Spinal cord (tissue), 10 donors: ENCODE results near the gene TRIL. TPM values are rescaled to one million over a fixed set of nuclear protein-coding genes. Genes with fewer than 3 reads are reported as not detected.

Experiments
- DNase-seq, 6 donors: peaks; one replicate each; pipeline versions ENCODE4 v3.0.0 to v3.0.0-alpha.2; 2013 to 2015; ENCODE audit warnings: low spot score in 6 of 6, low read depth in 4 of 6
- H3K27ac ChIP-seq: one replicate; pipeline ENCODE4 v1.5.1; 2013; ENCODE audit warnings: low read depth, low read length, control low read depth
- H3K27me3 ChIP-seq: one replicate; pipeline ENCODE4 v1.6.1; 2013; ENCODE audit warnings: low read length; ENCODE audit not compliant: control insufficient read depth, insufficient read depth
- H3K36me3 ChIP-seq: one replicate; pipeline ENCODE4 v1.6.1; 2013; ENCODE audit warnings: low read length; ENCODE audit not compliant: control insufficient read depth, insufficient read depth
- H3K4me1 ChIP-seq: one replicate; pipeline ENCODE4 v1.6.1; 2013; ENCODE audit warnings: low read length; ENCODE audit not compliant: control insufficient read depth, insufficient read depth
- H3K4me3 ChIP-seq: one replicate; pipeline ENCODE4 v1.5.1; 2013; ENCODE audit warnings: low read depth, low read length, control low read depth
- H3K9me3 ChIP-seq: one replicate; pipeline ENCODE4 v1.6.1; 2013; ENCODE audit warnings: low read length; ENCODE audit not compliant: control insufficient read depth, insufficient read depth
- WGBS: methylation state at CpG from one replicate; pipeline ENCODE4 v1.1.5; 2013; ENCODE audit warnings: missing lambda C conversion rate; ENCODE audit not compliant: insufficient coverage; 5-methylcytosine and 5-hydroxymethylcytosine counted together
- long read RNA-seq, 4 donors: transcript quantifications; one replicate each; lab custom pipeline, GENCODE V29; 2026
- polyA plus RNA-seq, 2 donors: library from polyadenylated mRNA; unstranded; fragments of 120-200 nt; gene quantifications; one replicate each; pipeline ENCODE4 v1.2.1, GENCODE V29; 2013; ENCODE audit not compliant: insufficient read length in 2 of 2
- total RNA-seq, 2 donors: library from RNA; depleted of rRNA in 1 of 2; stranded (reverse); fragments of 120-200 nt in 1 of 2; fragments of >200 nt in 1 of 2; gene quantifications; one replicate each; pipeline versions ENCODE4 v1.2.3 to v1.2.4, GENCODE V29; 2013 to 2014
- donor health status: healthy.

The TRIL gene, protein sequence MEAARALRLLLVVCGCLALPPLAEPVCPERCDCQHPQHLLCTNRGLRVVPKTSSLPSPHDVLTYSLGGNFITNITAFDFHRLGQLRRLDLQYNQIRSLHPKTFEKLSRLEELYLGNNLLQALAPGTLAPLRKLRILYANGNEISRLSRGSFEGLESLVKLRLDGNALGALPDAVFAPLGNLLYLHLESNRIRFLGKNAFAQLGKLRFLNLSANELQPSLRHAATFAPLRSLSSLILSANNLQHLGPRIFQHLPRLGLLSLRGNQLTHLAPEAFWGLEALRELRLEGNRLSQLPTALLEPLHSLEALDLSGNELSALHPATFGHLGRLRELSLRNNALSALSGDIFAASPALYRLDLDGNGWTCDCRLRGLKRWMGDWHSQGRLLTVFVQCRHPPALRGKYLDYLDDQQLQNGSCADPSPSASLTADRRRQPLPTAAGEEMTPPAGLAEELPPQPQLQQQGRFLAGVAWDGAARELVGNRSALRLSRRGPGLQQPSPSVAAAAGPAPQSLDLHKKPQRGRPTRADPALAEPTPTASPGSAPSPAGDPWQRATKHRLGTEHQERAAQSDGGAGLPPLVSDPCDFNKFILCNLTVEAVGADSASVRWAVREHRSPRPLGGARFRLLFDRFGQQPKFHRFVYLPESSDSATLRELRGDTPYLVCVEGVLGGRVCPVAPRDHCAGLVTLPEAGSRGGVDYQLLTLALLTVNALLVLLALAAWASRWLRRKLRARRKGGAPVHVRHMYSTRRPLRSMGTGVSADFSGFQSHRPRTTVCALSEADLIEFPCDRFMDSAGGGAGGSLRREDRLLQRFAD
- total RNA-seq (10 to 100 TPM; 17.4 to 24.0 TPM), polyA plus RNA-seq (10 to 100 TPM; 43.0 to 66.0 TPM)
- long read RNA-seq, donor 1, full-length matches to known transcripts, result 39 of 39 reads
- long read RNA-seq, donor 1, partial matches to known transcripts, result 0 of 39 reads
- long read RNA-seq, donor 1, other reads (novel, unspliced or antisense), result 0 of 39 reads
- long read RNA-seq, donor 2, full-length matches to known transcripts, result 21 of 21 reads
- long read RNA-seq, donor 2, partial matches to known transcripts, result 0 of 21 reads
- long read RNA-seq, donor 2, other reads (novel, unspliced or antisense), result 0 of 21 reads
- long read RNA-seq, donor 3, full-length matches to known transcripts, result 33 of 33 reads
- long read RNA-seq, donor 3, partial matches to known transcripts, result 0 of 33 reads
- long read RNA-seq, donor 3, other reads (novel, unspliced or antisense), result 0 of 33 reads
- long read RNA-seq, donor 4, full-length matches to known transcripts, result 57 of 57 reads
- long read RNA-seq, donor 4, partial matches to known transcripts, result 0 of 57 reads
- long read RNA-seq, donor 4, other reads (novel, unspliced or antisense), result 0 of 57 reads

DNA sequence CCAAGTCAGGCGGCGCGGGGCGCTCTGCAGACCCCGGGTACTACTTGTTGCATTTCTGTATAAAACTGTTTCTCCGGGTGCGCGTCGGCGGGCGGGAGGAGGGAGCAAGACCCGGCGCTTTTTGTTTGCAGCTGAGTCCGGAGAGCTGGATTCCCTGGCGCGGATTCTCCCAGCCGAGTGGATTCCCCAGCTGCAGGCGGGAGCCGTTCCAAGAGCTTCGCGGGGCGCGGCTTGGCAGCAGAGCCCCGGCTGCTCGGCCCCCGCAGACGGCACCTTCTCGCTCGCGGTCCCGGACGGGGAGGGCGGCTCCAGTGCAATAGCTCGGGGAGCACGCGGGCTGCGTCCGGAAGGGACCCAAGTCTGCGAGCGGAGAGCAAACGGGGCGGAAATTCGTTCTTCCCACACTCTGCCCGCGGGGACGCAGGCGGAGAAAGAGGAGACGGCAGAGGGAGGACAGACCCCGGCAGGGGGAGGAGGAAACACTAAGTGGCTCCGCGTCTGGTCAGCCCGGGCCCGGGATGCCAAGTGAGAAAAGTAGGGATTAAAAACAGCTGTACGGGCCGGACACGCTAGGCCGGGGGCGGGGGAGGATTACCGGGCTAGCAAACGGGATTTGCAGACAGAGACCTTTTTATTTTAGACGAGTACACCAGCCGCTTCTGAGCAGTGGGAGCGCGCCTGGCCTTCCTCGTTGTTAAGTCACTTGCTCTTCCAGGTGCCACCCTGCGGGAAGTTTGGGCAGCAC is at the start of gene TRIL:
Gene TRIL (minus strand): TSS at position 96 of the 745 bp plus-strand sequence. CDS start 284 bp downstream, outside the sequence.
- Histone ChIP-seq H3K27me3 (peaks cover 24% of the 10 kb centered on the region), H3K4me3 (peak within 1 kb of the TSS; percentile 72)

DNA sequence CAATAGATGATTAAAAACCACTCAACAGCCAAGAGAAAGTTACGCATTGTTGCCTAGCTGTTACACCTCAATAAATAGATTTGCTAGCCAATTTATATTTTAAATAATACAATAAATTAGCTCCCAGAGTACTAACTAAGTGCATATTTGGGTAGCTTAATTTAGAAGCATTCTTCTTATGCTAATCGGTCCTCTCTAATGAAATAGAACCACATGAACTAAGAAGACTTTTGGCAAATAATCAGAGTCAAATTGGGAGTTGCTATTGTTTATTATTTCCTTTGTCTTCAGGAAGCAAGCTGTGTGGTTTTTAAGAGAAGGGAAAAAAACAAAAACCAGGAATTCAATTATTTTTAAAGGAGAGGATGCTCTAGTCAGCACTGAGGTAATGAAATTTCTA is 49.0 kb upstream of the TRIL start:
- no CpG with 5 or more reads among the region's 2 CpGs for WGBS
- H3K36me3 ChIP-seq, result no peaks in the 10 kb centered on the region
- H3K4me1 ChIP-seq, result no peaks in the 10 kb centered on the region
- H3K27ac ChIP-seq, result no peak overlapping the region
- no peaks in the 10 kb centered on the region for H3K27me3 ChIP-seq
- DNase-seq, result no peak
- no peaks in the 10 kb centered on the region for H3K9me3 ChIP-seq
- H3K4me3 ChIP-seq, result no peak overlapping the region

More for the DNA sequence above, at the start of gene TRIL:
- DNase-seq, result peak in 5 of 6 donors; percentile 47 to 94 (median 75)
- H3K27ac ChIP-seq, result peak within 1 kb of the TSS; percentile 91
- no peaks in the 10 kb centered on the region for H3K9me3 ChIP-seq
- H3K36me3 ChIP-seq, result no peaks in the 10 kb centered on the region
- WGBS, result 2% methylated on average over 66 of the region's 66 CpGs
- peaks cover 41% of the 10 kb centered on the region for H3K4me1 ChIP-seq

DNA sequence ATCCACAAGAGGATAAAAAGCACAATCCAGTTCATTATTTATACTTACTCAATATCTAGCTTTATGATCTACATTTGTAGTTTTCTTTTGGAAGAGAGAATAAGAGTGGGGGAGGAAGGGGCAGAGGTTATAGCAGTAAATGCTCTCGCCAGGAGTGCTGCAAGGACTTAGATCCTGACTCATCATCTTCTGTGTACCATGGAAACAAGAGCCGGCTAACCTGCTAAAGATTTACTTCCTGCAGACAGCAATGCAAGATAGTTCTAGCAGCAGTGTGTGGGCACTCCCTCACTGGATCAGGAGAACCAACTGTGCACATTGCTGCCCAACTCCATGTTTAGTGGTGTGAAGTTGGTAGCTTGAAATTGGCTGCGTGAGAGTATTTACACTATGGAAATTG is 47.7 kb upstream of the TRIL start:
- Histone ChIP-seq H3K4me3 (no peak overlapping the region), H3K36me3 (no peaks in the 10 kb centered on the region), H3K27ac (no peak overlapping the region), H3K9me3 (no peaks in the 10 kb centered on the region), H3K4me1 (no peaks in the 10 kb centered on the region), H3K27me3 (no peaks in the 10 kb centered on the region)
- DNase-seq, result no peak
- 47% methylated on average over 2 of the region's 3 CpGs for WGBS

DNA sequence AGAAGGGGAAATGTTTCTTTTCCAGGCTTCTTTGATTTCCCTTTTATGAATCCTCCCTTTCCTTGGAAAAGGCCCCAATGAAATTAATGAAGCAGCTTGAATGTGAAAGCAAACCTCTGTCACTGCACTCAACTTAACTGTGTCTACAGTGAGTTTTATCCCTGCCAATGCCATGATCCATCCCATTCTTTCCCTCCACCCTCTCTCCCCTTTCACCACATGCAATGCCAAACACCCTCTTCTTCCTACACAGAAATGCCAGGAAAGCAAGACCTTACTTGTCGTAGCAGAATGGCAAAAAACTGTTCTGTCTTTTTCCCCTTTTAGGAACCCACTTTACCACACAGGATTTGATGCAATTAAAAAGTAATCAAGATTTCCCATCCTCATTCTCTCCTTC is 47.3 kb upstream of the TRIL start:
- Histone ChIP-seq H3K27ac (no peak overlapping the region), H3K9me3 (no peaks in the 10 kb centered on the region), H3K4me1 (peaks cover 1% of the 10 kb centered on the region), H3K27me3 (no peaks in the 10 kb centered on the region), H3K36me3 (no peaks in the 10 kb centered on the region), H3K4me3 (no peak overlapping the region)
- WGBS, result no CpG with 5 or more reads among the region's 1 CpG
- DNase-seq, result peak in 1 of 6 donors; percentile 38

DNA sequence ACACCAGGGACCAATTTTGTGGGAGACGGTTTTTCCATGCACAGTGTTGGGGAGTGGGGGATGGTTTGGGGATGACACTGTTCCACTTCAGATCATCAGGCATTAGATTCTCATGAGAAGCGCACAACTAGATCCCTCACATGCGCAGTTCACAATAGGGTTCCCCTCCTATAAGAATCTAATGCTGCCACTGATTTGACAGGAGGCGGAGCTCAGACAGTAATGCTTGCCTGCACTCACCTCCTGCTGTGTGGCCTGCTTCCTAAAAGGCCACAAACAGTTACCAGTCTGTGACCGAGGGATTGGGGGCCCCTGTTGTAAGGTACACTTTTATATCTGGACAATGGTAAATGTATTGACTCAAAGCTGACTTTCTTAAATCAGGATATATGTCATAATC is 45.6 kb upstream of the TRIL start:
- DNase-seq, result no peak
- no peaks in the 10 kb centered on the region for H3K36me3 ChIP-seq
- WGBS, result 96% methylated on average over 4 of the region's 5 CpGs
- H3K4me1 ChIP-seq, result peaks cover 4% of the 10 kb centered on the region
- no peaks in the 10 kb centered on the region for H3K27me3 ChIP-seq
- H3K4me3 ChIP-seq, result no peak overlapping the region
- no peaks in the 10 kb centered on the region for H3K9me3 ChIP-seq
- no peak overlapping the region for H3K27ac ChIP-seq

DNA sequence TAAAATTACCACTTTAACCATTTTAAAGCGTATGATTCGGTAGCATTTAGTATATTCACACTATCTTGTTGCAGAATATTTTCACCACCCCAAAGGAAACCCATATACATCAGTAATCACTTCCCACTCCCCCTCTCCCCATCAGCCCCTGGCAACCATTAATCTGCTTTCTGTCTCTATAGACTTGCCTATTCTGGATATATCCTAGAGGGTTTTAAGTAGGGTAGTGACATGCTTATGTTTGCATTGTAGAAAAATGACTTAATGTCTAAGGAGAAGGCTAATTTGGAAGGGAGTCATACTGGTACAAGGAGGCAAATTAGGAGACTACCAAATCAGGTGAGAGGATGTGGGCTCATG is 42.6 kb upstream of the TRIL start:
- peaks cover 12% of the 10 kb centered on the region for H3K4me1 ChIP-seq
- WGBS, result 94% methylated on average over 2 of the region's 2 CpGs
- no peaks in the 10 kb centered on the region for H3K9me3 ChIP-seq
- no peaks in the 10 kb centered on the region for H3K27me3 ChIP-seq
- H3K27ac ChIP-seq, result no peak overlapping the region
- no peaks in the 10 kb centered on the region for H3K36me3 ChIP-seq
- DNase-seq, result no peak
- no peak overlapping the region for H3K4me3 ChIP-seq

DNA sequence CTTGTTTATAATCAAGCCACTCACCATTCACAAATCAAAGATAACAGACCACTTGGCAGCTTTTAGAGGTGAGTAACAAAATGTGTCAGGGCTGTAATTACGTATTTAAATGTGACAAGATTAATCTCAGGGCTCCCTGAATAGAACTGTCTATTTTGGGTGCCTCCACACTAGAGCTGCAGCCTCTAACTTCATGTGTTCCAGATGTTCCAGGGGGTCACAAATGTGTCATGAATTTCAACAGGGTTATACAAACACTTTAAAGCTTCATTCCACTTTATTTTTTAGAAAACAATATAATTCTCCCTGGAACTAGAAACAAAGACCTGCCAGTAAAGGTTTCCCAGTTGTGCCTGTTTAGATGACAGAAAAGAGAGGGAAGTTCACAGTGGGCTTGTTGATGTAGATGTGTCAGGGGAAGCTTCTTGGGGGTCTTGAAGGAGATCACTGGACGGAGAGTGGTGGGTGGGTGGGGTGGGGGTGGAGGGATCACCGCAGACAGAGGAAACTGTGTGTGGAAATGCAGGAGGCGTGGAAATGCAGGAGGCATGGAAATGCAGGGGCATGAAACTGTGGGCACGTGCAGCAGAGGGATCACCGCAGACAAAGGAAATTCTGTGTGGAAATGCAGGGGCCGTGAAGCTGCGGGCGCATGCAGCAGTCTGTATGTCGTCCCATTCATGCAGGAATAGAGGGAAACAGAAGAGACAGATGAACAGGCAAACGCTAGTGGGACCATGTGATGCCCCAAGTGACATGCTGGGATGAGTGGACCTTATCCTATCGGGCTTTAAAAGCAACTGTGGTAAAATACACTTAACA is 42.0 kb upstream of the TRIL start:
- Histone ChIP-seq H3K36me3 (no peaks in the 10 kb centered on the region), H3K4me1 (peaks cover 12% of the 10 kb centered on the region), H3K27me3 (no peaks in the 10 kb centered on the region), H3K4me3 (no peak overlapping the region), H3K9me3 (no peaks in the 10 kb centered on the region), H3K27ac (no peak overlapping the region)
- WGBS, result 15% methylated on average over 11 of the region's 12 CpGs
- DNase-seq, result peak in 2 of 6 donors; percentile 57 to 89

DNA sequence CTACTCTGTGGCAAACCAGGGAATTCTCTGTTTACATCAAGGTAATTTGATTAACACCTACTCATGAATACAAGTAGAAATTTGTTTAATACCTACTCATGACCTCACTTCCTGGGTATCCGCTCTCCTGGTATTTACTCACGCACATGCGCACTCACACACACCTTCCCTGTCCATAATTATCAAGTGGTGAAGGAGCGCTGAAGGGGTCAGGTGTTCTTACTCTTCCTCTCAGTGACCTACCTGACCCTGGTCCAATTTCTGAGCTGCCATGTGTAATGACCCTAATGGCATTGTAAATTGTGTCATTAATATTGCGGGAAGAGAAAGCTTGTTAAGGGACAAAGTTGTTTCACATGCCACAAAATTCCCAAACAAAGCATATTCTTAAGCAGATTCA is 41.3 kb upstream of the TRIL start:
- DNase-seq, result no peak

More for the DNA sequence above, 41.3 kb upstream of the TRIL start:
- no peaks in the 10 kb centered on the region for H3K36me3 ChIP-seq
- WGBS, result no CpG with 5 or more reads among the region's 5 CpGs
- no peaks in the 10 kb centered on the region for H3K27me3 ChIP-seq
- H3K27ac ChIP-seq, result no peak overlapping the region
- H3K4me3 ChIP-seq, result no peak overlapping the region
- H3K9me3 ChIP-seq, result no peaks in the 10 kb centered on the region
- H3K4me1 ChIP-seq, result peaks cover 12% of the 10 kb centered on the region
